CD4-positive, alpha-beta T cell treated with Interleukin-6 at 100 ng/mL for 8 hours (primary cell): ENCODE results near the gene RNF138.
"Not testable (repeated sequence)": the region's sequence is repeated elsewhere in the genome, so short reads cannot be mapped to it uniquely, and the experiment has no call there.

ENCODE experiments used
- DNase-seq: peaks from one replicate; pipeline ENCODE4 v3.0.0-alpha.2; 2020; ENCODE audit warnings: mixed read lengths, low spot score

Gene RNF138

GRCh38 chr18:32091724-32092421 lies at the start of gene RNF138:
RNF138 (plus strand) TSS chr18:32091874; CDS start chr18:32092777, 903 bp downstream.
- peak; percentile 82 for DNase-seq

GRCh38 chr18:32042337-32042736 lies 49.3 kb upstream of the RNF138 start:
- no peak for DNase-seq

GRCh38 chr18:32048507-32049091 lies 43.1 kb upstream of the RNF138 start:
- no peak for DNase-seq

- DNase-seq = peak; percentile 51
Measured at GRCh38 chr18:32049393-32050171, 42.1 kb upstream of the RNF138 start.

GRCh38 chr18:32056613-32057358 lies 34.9 kb upstream of the RNF138 start:
- no peak for DNase-seq

- no peak for DNase-seq
Measured at GRCh38 chr18:32057624-32058165, 34.0 kb upstream of the RNF138 start.

GRCh38 chr18:32060026-32060425 lies 31.6 kb upstream of the RNF138 start:
- no peak for DNase-seq

- DNase-seq = no peak
Measured at GRCh38 chr18:32067375-32068167, 24.1 kb upstream of the RNF138 start.

- DNase-seq = peak; percentile 48
Measured at GRCh38 chr18:32072321-32072720, 19.4 kb upstream of the RNF138 start.

GRCh38 chr18:32074206-32074605 lies 17.5 kb upstream of the RNF138 start:
- no peak for DNase-seq

- no peak for DNase-seq
Measured at GRCh38 chr18:32078845-32079244, 12.8 kb upstream of the RNF138 start.

- DNase-seq = no peak
Measured at GRCh38 chr18:32081881-32082280, 9.8 kb upstream of the RNF138 start.

GRCh38 chr18:32083781-32084180 lies 7.9 kb upstream of the RNF138 start:
- no peak for DNase-seq

GRCh38 chr18:32086881-32087280 lies 4.8 kb upstream of the RNF138 start:
- DNase-seq = no peak

- not testable (repeated sequence) for DNase-seq
Measured at GRCh38 chr18:32090831-32091230, 843 bp upstream of the RNF138 start.

GRCh38 chr18:32091325-32091723 lies 350 bp upstream of the RNF138 start:
- no peak for DNase-seq

- peak; percentile 100 for DNase-seq
Measured at GRCh38 chr18:32092422-32093101, 888 bp downstream of the RNF138 start.

GRCh38 chr18:32093102-32093511 lies 1.4 kb downstream of the RNF138 start:
- DNase-seq = peak; percentile 36

GRCh38 chr18:32093523-32093922 lies 1.8 kb downstream of the RNF138 start:
- no peak for DNase-seq

GRCh38 chr18:32095192-32095899 lies 3.7 kb downstream of the RNF138 start:
- DNase-seq = no peak
